ENCODE data around the gene ZNF780B. TPM values are rescaled to one million over a fixed set of nuclear protein-coding genes. Genes with fewer than 3 reads are reported as not detected.

ZNF780B gene
- total RNA-seq = 10 to 100 TPM; 30.7 to 35.2 TPM

GRCh38 chr19:40055832-40056504 lies at the start of gene ZNF780B:
ZNF780B (minus strand) TSS chr19:40056231; CDS start chr19:40050332, 5,899 bp downstream.
- Mint-ChIP-seq H3K27ac (peak within 1 kb of the TSS; percentile 77 to 98), H3K36me3 (peaks cover 16% of the 10 kb centered on the region), H3K4me3 (peak within 1 kb of the TSS; percentile 87), H3K9me3 (peaks cover 9% of the 10 kb centered on the region), H3K4me1 (ENCODE audit: low read depth in 2 of 2) (peaks cover 35 to 40% of the 10 kb centered on the region in 2 donors), H3K27me3 (peaks cover 9 to 17% of the 10 kb centered on the region in 2 donors)
- ATAC-seq = peak; percentile 94 to 95
- DNase-seq (ENCODE audit: low spot score) = peak; percentile 85

GRCh38 chr19:40104754-40105153 lies 48.7 kb upstream of the ZNF780B start:
- ATAC-seq = no peak
- Mint-ChIP-seq H3K36me3 (no peaks in the 10 kb centered on the region), H3K4me3 (no peak overlapping the region), H3K27ac (no peak overlapping the region), H3K4me1 (ENCODE audit: low read depth in 2 of 2) (no peaks in the 10 kb centered on the region), H3K27me3 (no peaks in the 10 kb centered on the region), H3K9me3 (no peaks in the 10 kb centered on the region)
- DNase-seq (ENCODE audit: low spot score) = no peak

- peaks cover 5 to 9% of the 10 kb centered on the region in 2 donors for H3K27me3 Mint-ChIP-seq
- no peaks in the 10 kb centered on the region for H3K36me3 Mint-ChIP-seq
- H3K9me3 Mint-ChIP-seq = no peaks in the 10 kb centered on the region
- ATAC-seq (no peak), DNase-seq (ENCODE audit: low spot score) (no peak)
- no peaks in the 10 kb centered on the region for H3K4me1 Mint-ChIP-seq (ENCODE audit: low read depth in 2 of 2)
- H3K4me3 Mint-ChIP-seq = no peak overlapping the region
- H3K27ac Mint-ChIP-seq = no peak overlapping the region
Measured at GRCh38 chr19:40103600-40103999, 47.6 kb upstream of the ZNF780B start.

- Mint-ChIP-seq H3K27me3 (peaks cover 14 to 24% of the 10 kb centered on the region in 2 donors), H3K27ac (no peak overlapping the region), H3K9me3 (no peaks in the 10 kb centered on the region), H3K4me1 (ENCODE audit: low read depth in 2 of 2) (no peaks in the 10 kb centered on the region), H3K4me3 (no peak overlapping the region), H3K36me3 (no peaks in the 10 kb centered on the region)
- ATAC-seq = no peak
- no peak for DNase-seq (ENCODE audit: low spot score)
Measured at GRCh38 chr19:40101813-40102212, 45.8 kb upstream of the ZNF780B start.

GRCh38 chr19:40093416-40093815 lies 37.4 kb upstream of the ZNF780B start:
- H3K36me3 Mint-ChIP-seq = peaks cover 6% of the 10 kb centered on the region
- ATAC-seq (no peak), DNase-seq (ENCODE audit: low spot score) (no peak)
- H3K27ac Mint-ChIP-seq = no peak overlapping the region
- no peaks in the 10 kb centered on the region for H3K9me3 Mint-ChIP-seq
- peaks cover 20 to 31% of the 10 kb centered on the region in 2 donors for H3K4me1 Mint-ChIP-seq (ENCODE audit: low read depth in 2 of 2)
- peaks cover 12 to 22% of the 10 kb centered on the region in 2 donors for H3K27me3 Mint-ChIP-seq
- H3K4me3 Mint-ChIP-seq = no peak overlapping the region

- no peak for ATAC-seq
- Mint-ChIP-seq H3K4me3 (peak overlapping the region; percentile 98), H3K36me3 (peaks cover 16% of the 10 kb centered on the region), H3K4me1 (ENCODE audit: low read depth in 2 of 2) (peaks cover 27 to 46% of the 10 kb centered on the region in 2 donors), H3K27ac (peak overlapping the region; percentile 99), H3K27me3 (peaks cover 3 to 8% of the 10 kb centered on the region in 2 donors), H3K9me3 (no peaks in the 10 kb centered on the region)
- no peak for DNase-seq (ENCODE audit: low spot score)
Measured at GRCh38 chr19:40091205-40092129, 35.4 kb upstream of the ZNF780B start.

GRCh38 chr19:40090241-40091204 lies 34.5 kb upstream of the ZNF780B start, which contains the start of gene ZNF780A:
ZNF780A (minus strand) TSS chr19:40090943; CDS start chr19:40084753, 6,190 bp downstream.
- Mint-ChIP-seq H3K4me1 (ENCODE audit: low read depth in 2 of 2) (peaks cover 27 to 46% of the 10 kb centered on the region in 2 donors), H3K36me3 (peaks cover 16% of the 10 kb centered on the region), H3K27ac (peak within 1 kb of the TSS; percentile 99), H3K27me3 (peaks cover 3% of the 10 kb centered on the region in 2 donors), H3K9me3 (no peaks in the 10 kb centered on the region), H3K4me3 (peak within 1 kb of the TSS; percentile 98)
- DNase-seq (ENCODE audit: low spot score) = peak; percentile 87
- peak; percentile 93 to 95 for ATAC-seq

GRCh38 chr19:40089462-40089861 lies 33.4 kb upstream of the ZNF780B start:
- peak overlapping the region; percentile 98 for H3K4me3 Mint-ChIP-seq
- DNase-seq (ENCODE audit: low spot score) = no peak
- H3K36me3 Mint-ChIP-seq = peaks cover 16% of the 10 kb centered on the region
- no peak for ATAC-seq
- H3K27me3 Mint-ChIP-seq = peaks cover 0 to under 1% of the 10 kb centered on the region in 2 donors
- H3K27ac Mint-ChIP-seq = peak overlapping the region; percentile 99
- H3K4me1 Mint-ChIP-seq (ENCODE audit: low read depth in 2 of 2) = peaks cover 27 to 46% of the 10 kb centered on the region in 2 donors
- H3K9me3 Mint-ChIP-seq = no peaks in the 10 kb centered on the region

GRCh38 chr19:40088299-40089047 lies 32.4 kb upstream of the ZNF780B start:
- H3K36me3 Mint-ChIP-seq = peaks cover 20% of the 10 kb centered on the region
- no peaks in the 10 kb centered on the region for H3K27me3 Mint-ChIP-seq
- H3K9me3 Mint-ChIP-seq = no peaks in the 10 kb centered on the region
- peaks cover 32 to 49% of the 10 kb centered on the region in 2 donors for H3K4me1 Mint-ChIP-seq (ENCODE audit: low read depth in 2 of 2)
- ATAC-seq (no peak), DNase-seq (ENCODE audit: low spot score) (no peak)
- peak overlapping the region; percentile 98 for H3K4me3 Mint-ChIP-seq
- H3K27ac Mint-ChIP-seq = peak overlapping the region in 1 of 2 donors; percentile 42

- H3K4me3 Mint-ChIP-seq = no peak overlapping the region
- peak overlapping the region in 1 of 2 donors; percentile 14 for H3K27ac Mint-ChIP-seq
- peaks cover 48% of the 10 kb centered on the region for H3K36me3 Mint-ChIP-seq
- ATAC-seq (no peak), DNase-seq (ENCODE audit: low spot score) (no peak)
- no peaks in the 10 kb centered on the region for H3K9me3 Mint-ChIP-seq
- H3K4me1 Mint-ChIP-seq (ENCODE audit: low read depth in 2 of 2) = peaks cover 23 to 34% of the 10 kb centered on the region in 2 donors
- no peaks in the 10 kb centered on the region for H3K27me3 Mint-ChIP-seq
Measured at GRCh38 chr19:40084948-40085347, 28.9 kb upstream of the ZNF780B start.

GRCh38 chr19:40081411-40081810 lies 25.4 kb upstream of the ZNF780B start:
- DNase-seq (ENCODE audit: low spot score) = no peak
- peaks cover 12% of the 10 kb centered on the region for H3K9me3 Mint-ChIP-seq
- H3K4me1 Mint-ChIP-seq (ENCODE audit: low read depth in 2 of 2) = peaks cover 8 to 9% of the 10 kb centered on the region in 2 donors
- no peak overlapping the region for H3K4me3 Mint-ChIP-seq
- no peak overlapping the region for H3K27ac Mint-ChIP-seq
- H3K36me3 Mint-ChIP-seq = peaks cover 68% of the 10 kb centered on the region
- H3K27me3 Mint-ChIP-seq = no peaks in the 10 kb centered on the region
- ATAC-seq = no peak

GRCh38 chr19:40080289-40080688 lies 24.3 kb upstream of the ZNF780B start:
- no peak for DNase-seq (ENCODE audit: low spot score)

More at GRCh38 chr19:40080289-40080688, 24.3 kb upstream of the ZNF780B start:
- Mint-ChIP-seq H3K27me3 (no peaks in the 10 kb centered on the region), H3K36me3 (peaks cover 79% of the 10 kb centered on the region), H3K4me3 (no peak overlapping the region), H3K27ac (no peak overlapping the region), H3K9me3 (peaks cover 12% of the 10 kb centered on the region), H3K4me1 (ENCODE audit: low read depth in 2 of 2) (peaks cover 8 to 9% of the 10 kb centered on the region in 2 donors)
- ATAC-seq = no peak

Measured in natural killer cell treated with Interleukin-12 subunit alpha and Interleukin-12 subunit beta and Interleukin-15 and Interleukin-18, amount 100 ng/mL, for 72 hours (primary cell).